Activated naive CD8-positive, alpha-beta T cell (primary cell): ENCODE measurements around the gene ZNF394.

Experiments used
- H3K27ac Mint-ChIP-seq: one replicate; pipeline ENCODE4 v1.8.0; 2021; ENCODE audit warnings: mixed read lengths
- H3K27me3 Mint-ChIP-seq: one replicate; pipeline ENCODE4 v1.8.0; 2021; ENCODE audit warnings: mixed read lengths
- H3K36me3 Mint-ChIP-seq: one replicate; pipeline ENCODE4 v1.8.0; 2021; ENCODE audit warnings: mixed read lengths
- H3K4me1 Mint-ChIP-seq: one replicate; pipeline ENCODE4 v1.8.0; 2021; ENCODE audit warnings: low read depth, mixed read lengths
- H3K4me3 Mint-ChIP-seq: one replicate; pipeline ENCODE4 v1.8.0; 2021; ENCODE audit warnings: mild to moderate bottlenecking, mixed read lengths
- H3K9me3 Mint-ChIP-seq: one replicate; pipeline ENCODE4 v1.8.0; 2021; ENCODE audit warnings: low read depth, mixed read lengths

ZNF394 gene

DNA sequence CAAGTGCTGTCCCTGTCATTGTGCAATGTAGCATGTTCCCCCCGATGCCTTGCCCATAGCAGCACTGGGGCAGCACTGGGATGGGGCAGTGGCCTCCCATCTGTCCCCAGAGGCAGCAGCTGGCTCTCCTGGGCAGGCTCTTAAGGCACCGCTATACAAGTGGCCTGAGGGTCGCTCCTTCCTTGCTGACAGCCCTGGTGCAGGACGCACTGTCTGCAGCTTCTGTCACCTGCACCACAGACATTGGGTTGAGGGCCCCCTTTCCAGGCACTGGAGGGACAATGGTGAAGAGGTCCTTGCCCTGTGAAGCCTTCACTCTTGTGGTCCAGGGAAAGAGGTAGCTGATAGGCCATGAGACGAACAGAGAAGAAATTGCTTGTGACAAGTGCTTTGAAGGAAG is 50.8 kb downstream of the ZNF394 start:
- Mint-ChIP-seq H3K4me1 (no peaks in the 10 kb centered on the region), H3K27ac (no peak overlapping the region), H3K9me3 (no peaks in the 10 kb centered on the region), H3K4me3 (no peak overlapping the region), H3K27me3 (no peaks in the 10 kb centered on the region), H3K36me3 (no peaks in the 10 kb centered on the region)

DNA sequence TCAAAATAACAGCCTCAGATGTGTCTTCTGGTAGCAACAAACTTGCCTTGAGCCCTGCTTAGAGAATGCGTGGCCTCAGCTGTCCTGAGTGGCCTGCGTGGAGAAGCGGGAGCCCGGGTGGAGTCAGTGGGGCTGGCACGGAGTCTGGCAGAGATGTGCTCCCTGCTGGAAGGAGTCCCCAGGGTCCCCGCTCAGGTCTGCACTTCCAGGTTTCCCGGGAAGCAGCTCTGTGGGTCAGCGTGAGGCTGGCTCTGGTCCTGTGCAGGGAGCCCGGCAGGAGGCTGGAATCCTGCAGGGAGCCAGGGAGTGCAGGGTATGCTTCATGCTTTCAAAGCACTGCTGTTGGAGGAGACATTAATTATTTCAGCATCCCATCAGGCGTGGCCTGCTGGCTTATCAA is 51.2 kb downstream of the ZNF394 start:
- Mint-ChIP-seq H3K27ac (no peak overlapping the region), H3K27me3 (no peaks in the 10 kb centered on the region), H3K4me3 (no peak overlapping the region), H3K4me1 (no peaks in the 10 kb centered on the region), H3K36me3 (no peaks in the 10 kb centered on the region), H3K9me3 (no peaks in the 10 kb centered on the region)

DNA sequence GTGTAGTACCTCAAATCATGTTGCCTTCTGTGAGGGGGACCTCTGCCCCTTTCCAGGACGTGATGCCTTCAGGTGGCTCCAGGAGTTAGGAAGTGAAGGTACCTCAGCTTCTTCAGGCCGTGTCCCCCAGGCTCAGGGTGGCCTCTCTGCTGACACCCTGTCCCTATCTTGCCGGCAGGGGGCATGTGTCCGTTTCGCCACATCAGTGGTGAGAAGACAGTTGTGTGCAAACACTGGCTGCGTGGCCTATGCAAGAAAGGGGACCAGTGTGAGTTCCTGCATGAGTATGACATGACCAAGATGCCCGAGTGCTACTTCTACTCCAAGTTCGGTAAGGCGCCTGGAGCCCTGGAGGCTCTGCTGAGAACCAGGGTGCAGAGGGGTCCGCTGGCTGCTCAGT is 52.1 kb downstream of the ZNF394 start:
- H3K4me3 Mint-ChIP-seq, result no peak overlapping the region
- peaks cover 4% of the 10 kb centered on the region for H3K36me3 Mint-ChIP-seq
- H3K4me1 Mint-ChIP-seq, result peaks cover 3% of the 10 kb centered on the region
- H3K9me3 Mint-ChIP-seq, result no peaks in the 10 kb centered on the region
- no peaks in the 10 kb centered on the region for H3K27me3 Mint-ChIP-seq
- no peak overlapping the region for H3K27ac Mint-ChIP-seq

DNA sequence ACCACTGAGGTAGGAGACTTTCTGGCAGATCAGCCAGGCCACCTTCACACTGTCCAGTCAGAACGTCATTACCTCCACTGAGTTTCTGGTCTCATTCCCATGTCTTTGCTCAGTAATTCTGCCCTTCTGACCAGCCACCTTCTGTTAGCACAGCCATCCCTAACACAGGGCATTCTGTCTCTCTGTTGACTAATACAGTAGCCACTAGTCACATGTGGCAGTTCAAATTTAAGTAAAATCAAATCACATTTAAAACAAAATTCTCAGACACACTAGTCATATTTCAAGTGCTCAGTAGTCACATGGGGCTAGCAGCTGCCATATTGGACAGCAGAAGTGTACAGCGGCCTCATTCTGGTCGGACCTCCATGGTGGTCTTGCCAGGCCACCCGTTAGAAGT is 54.0 kb downstream of the ZNF394 start:
- no peak overlapping the region for H3K27ac Mint-ChIP-seq
- H3K36me3 Mint-ChIP-seq, result peaks cover 6% of the 10 kb centered on the region

More for the DNA sequence above, 54.0 kb downstream of the ZNF394 start:
- Mint-ChIP-seq H3K9me3 (no peaks in the 10 kb centered on the region), H3K4me1 (peaks cover 9% of the 10 kb centered on the region), H3K27me3 (no peaks in the 10 kb centered on the region), H3K4me3 (no peak overlapping the region)
